Measurements from ENCODE around the gene TNFAIP8L1.

- no peak for TF ChIP-seq CTCF (conservative IDR thresholded peaks at IDR 0.05 in 1 of 2, IDR thresholded peaks at IDR 0.05 in 1 of 2; ENCODE audit: extremely low read depth in 1 of 2, insufficient read depth in 1 of 2, low read depth in 1 of 2, low read length in 2 of 2)
- TF ChIP-seq EZH2 (IDR thresholded peaks at IDR 0.05; ENCODE audit: borderline replicate concordance, low read length) = no peak
Observed at GRCh38 chr19:4694211-4694987, 55.1 kb downstream of the TNFAIP8L1 start.
